GM06990 (cell line): Measurements from ENCODE around the gene HCAR1.
"Not testable (repeated sequence)": the region's sequence is repeated elsewhere in the genome, so short reads cannot be mapped to it uniquely, and the experiment has no call there.

Source experiments
- DNase-seq: peaks from one replicate; pipeline ENCODE4 v3.0.0-alpha.2; 2011; ENCODE audit not compliant: insufficient read length; ENCODE audit errors: extremely low read depth
- H3K27me3 ChIP-seq: replicated peaks from 2 replicates; pipeline ENCODE4 v1.6.0; 2011; ENCODE audit warnings: low read length; ENCODE audit not compliant: control insufficient read depth, insufficient read depth
- H3K36me3 ChIP-seq: 2 replicates; pipeline ENCODE4 v1.5.1; 2011; ENCODE audit warnings: low read length; ENCODE audit not compliant: control insufficient read depth, insufficient read depth
- H3K4me3 ChIP-seq: replicated peaks from 2 replicates; pipeline ENCODE4 v1.5.1; 2011; ENCODE audit warnings: low read depth, mild to moderate bottlenecking, control low read depth, low read length
- TF ChIP-seq, protein P1 (sequence below): IDR thresholded peaks from 2 replicates; pipeline ENCODE4 v1.5.1; 2011; ENCODE audit warnings: low read length, control low read depth, mild to moderate bottlenecking, inconsistent platforms; ENCODE audit not compliant: insufficient read depth, poor library complexity, severe bottlenecking

The HCAR1 gene

DNA sequence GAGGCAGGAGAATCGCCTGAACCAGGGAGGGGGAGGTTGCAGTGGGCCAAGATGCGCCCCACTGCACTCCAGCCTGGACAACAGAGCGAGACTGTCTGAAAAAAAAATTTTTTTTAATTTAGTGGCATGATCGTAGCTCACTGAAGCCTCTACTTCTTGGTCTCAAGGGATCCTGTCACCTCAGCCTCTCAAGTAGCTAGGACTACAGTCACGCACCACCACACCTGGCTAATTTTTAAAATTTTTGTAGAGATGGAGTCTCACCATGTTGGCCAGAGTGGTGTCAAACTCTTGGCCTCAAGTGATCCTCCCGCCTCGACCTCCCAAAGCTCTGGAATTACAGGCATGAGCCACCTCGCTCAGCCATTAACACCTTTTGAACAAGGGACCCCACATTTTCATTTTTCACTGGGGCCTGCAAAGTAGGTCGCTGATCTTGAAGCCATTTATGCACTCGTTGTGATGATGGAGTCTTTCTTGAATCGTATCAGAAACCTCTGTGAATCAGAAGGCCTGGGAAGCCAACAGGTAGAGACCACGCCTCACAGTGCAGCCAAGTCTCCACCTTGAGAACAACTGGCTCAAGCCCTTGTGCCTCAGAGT lies 5.9 kb downstream of the HCAR1 start:
- H3K4me3 ChIP-seq, result no peak overlapping the region
- H3K36me3 ChIP-seq, result no peaks in the 10 kb centered on the region
- no peaks in the 10 kb centered on the region for H3K27me3 ChIP-seq
- TF ChIP-seq, protein P1, sequence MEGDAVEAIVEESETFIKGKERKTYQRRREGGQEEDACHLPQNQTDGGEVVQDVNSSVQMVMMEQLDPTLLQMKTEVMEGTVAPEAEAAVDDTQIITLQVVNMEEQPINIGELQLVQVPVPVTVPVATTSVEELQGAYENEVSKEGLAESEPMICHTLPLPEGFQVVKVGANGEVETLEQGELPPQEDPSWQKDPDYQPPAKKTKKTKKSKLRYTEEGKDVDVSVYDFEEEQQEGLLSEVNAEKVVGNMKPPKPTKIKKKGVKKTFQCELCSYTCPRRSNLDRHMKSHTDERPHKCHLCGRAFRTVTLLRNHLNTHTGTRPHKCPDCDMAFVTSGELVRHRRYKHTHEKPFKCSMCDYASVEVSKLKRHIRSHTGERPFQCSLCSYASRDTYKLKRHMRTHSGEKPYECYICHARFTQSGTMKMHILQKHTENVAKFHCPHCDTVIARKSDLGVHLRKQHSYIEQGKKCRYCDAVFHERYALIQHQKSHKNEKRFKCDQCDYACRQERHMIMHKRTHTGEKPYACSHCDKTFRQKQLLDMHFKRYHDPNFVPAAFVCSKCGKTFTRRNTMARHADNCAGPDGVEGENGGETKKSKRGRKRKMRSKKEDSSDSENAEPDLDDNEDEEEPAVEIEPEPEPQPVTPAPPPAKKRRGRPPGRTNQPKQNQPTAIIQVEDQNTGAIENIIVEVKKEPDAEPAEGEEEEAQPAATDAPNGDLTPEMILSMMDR, result no peak
- DNase-seq, result peak; percentile 71

DNA sequence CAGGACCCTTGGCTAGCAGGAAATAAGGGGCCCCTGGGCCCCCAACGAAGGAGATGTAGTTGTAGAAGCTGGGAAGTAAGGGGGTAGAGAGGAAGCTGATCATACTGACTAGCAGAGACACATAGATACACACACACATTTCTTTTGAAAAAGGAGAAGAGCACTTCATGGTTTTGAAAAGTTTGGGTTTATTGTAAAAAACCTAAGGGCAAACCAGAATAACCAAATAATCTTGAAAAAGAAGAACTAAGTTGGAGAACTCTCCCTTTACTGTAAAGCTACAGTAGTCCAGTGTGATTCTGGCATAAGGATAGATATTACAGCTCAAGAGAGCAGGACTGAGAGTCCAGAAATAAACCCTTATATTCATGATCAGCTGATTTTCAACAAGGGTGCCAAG lies 8.3 kb downstream of the HCAR1 start:
- Histone ChIP-seq H3K36me3 (no peaks in the 10 kb centered on the region), H3K27me3 (no peaks in the 10 kb centered on the region), H3K4me3 (no peak overlapping the region)
- TF ChIP-seq, protein P1, result no peak
- no peak for DNase-seq

DNA sequence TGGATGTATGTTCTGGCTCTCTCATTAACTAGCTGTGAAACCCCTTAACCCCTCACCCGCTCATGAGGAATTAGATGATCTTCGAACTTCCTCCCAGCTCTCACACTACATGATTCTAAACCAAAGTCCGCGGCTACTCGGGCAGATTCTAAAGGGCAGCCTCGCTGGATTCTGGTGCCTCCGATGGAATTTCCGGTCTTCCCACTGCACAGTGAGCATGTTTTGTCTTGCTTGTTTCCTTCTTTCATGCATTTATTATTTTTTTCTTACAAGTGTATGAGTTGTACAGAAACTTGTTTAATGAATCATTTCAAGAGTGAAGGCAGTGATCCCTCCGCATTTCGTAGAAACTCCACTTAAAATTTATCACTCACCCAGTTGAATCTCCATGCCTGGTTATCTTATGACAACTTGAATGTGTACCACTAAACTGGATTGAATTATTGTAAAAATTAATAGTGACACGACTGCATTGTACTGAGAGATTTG lies 9.5 kb downstream of the HCAR1 start:
- peak; percentile 69 for DNase-seq
- Histone ChIP-seq H3K27me3 (no peaks in the 10 kb centered on the region), H3K36me3 (no peaks in the 10 kb centered on the region), H3K4me3 (no peak overlapping the region)
- TF ChIP-seq, protein P1, result no peak

DNA sequence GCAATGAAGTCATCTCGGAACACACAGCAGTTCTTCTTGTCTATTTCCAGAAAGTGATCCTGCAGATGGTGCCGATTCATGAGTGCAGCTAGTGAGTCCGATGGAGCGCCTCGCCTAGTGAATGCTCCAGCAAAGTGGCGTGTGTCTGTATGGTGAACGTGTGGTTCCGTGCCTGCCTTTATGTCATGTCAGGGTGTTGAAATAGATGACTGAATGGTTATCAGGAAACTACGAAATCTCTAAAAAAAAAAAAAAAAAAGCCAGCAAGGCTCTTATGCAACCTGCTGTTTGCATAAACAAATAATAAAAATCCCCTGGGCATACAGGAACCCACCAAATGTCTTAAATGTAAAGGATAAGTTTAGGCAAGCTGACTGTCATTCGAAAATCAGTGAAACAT lies 14.0 kb downstream of the HCAR1 start, which contains the start of gene HCAR3:
Gene HCAR3 (minus strand): TSS at position 154 of the 400 bp plus-strand sequence. CDS start 74 bp downstream, at position 80.
- not testable (repeated sequence) for H3K4me3 ChIP-seq, H3K36me3 ChIP-seq, DNase-seq, H3K27me3 ChIP-seq

DNA sequence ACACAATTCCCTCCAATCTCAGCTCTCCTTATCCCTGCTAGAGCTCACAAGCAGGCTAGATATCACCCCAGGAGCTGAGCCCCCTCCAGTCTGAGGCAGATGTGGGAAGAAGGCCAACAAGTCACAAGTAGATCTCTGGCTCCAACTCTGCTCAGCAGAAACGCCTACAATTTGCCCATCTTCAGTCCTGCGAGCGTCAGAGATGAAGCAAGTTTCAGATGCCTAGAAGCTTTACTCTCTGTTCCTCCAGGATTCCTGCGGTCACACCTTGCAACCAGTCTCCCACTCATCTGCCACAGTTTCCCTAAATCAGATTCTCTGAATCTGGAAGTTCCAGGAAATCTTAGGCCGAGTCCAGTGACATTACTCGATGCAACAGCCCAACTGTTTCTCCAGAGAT lies 15.4 kb downstream of the HCAR1 start:
- not testable (repeated sequence) for DNase-seq, H3K27me3 ChIP-seq, H3K4me3 ChIP-seq, H3K36me3 ChIP-seq

DNA sequence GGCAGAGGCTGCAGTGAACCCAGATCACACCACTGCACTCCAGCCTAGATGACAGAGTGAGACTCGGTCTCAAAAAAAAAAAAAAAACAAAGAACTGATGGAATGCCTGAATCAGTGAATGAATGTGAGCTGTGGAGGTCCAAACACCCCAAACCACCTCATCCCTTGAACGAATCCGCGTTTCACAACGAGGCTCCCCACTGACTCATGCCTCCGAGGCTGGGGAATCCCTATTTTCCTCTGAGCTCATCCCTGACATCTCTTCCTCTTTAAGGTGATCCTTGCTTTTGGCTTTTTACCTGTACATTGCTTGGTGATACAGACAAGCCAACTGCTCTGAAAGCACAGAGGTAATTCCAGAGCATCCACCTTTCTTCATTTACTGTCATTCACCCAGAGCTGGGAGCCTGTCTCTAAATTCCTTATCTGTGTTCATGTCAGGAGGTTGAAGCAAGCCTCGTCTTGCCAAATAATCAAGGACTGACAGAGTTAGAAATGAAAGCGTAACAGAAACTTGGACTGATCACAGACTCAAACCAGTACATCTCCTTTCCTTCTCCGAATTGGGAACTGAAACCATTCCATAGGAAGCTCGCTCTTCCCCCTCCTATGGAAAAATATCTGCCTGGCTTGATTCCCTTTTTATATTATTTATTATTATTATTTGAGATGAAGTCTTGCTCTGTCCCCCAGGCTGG lies 17.0 kb downstream of the HCAR1 start:
- H3K36me3 ChIP-seq, DNase-seq, H3K4me3 ChIP-seq, H3K27me3 ChIP-seq: not testable (repeated sequence)

DNA sequence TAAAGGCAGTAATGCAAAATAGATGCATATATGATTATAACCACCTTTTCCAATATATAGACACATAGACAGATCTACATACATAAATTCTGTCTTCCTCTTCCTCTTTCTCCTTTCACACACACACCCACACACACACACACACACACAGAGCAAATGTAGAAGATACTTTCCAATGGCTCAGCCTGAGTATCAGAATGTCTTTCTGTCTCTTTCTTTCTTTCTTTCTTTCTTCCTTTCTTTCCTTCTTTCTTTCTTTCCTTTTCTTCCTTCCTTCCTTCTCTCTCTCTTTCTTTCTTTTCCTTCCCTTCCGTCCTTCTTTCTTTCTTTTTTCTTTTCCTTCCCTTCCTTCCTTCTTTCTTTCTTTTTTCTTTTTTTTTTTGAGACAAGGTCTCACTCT lies 19.4 kb downstream of the HCAR1 start:
- not testable (repeated sequence) for H3K36me3 ChIP-seq, DNase-seq, H3K27me3 ChIP-seq, H3K4me3 ChIP-seq

DNA sequence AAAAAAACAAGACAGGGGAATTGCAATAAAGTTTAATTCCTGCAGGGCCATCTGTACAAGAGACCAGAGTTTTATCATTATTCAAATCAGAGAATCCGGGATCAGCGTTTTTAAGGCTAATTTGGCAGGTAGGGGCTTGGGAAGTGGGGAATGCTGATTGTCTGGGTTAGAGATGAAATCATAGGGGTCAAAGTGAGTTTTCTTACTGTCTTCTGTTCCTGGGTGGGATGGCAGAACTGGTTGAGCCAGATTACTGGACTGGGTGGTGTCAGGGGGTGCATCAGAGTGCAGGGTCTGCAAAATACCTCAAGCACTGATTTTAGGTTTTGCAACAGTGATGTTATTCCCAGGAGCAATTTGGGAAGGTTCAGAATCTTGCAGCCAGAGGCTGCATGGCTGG lies 20.3 kb downstream of the HCAR1 start:
- H3K4me3 ChIP-seq, DNase-seq, H3K36me3 ChIP-seq, H3K27me3 ChIP-seq: not testable (repeated sequence)

DNA sequence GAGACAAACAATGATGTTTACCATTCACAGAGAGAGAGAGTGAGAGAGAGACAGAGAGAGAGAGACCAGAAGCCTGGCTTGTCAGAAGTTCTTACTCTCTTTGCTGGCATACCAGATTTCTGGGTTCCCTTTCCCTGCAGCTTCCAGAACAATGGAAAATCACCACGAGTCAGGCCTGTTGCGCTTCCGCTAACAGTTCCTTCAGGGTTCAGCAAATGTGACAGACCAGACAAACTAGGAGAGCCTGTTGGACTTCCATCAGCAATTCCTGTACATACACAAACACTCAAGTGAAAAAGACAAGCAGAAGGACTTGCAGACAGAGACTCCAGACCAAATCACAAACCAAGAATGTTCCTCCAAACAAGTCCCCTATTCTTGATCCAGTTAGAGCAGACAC lies 21.4 kb downstream of the HCAR1 start:
- not testable (repeated sequence) for H3K36me3 ChIP-seq, H3K4me3 ChIP-seq, H3K27me3 ChIP-seq, DNase-seq

DNA sequence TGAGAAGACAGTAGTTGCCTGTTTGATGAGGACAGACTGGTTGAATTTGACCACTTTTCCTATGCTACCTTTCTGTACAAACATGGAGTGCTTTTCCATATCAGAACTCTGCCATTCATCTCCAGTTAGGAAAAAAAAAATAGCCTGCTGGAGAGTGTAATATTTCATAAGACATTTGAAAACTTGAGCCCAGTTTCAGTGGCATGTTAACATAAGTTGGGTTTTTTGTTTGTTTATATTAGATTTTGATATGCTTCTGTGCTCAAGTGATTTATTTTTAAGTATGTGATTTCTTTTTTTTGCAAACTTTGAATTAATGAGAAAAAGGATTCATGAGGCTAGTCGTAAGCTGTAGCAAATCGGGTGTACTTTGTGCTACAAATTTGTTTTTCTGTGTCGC lies 26.8 kb downstream of the HCAR1 start:
- H3K4me3 ChIP-seq, H3K36me3 ChIP-seq, H3K27me3 ChIP-seq, DNase-seq: not testable (repeated sequence)

DNA sequence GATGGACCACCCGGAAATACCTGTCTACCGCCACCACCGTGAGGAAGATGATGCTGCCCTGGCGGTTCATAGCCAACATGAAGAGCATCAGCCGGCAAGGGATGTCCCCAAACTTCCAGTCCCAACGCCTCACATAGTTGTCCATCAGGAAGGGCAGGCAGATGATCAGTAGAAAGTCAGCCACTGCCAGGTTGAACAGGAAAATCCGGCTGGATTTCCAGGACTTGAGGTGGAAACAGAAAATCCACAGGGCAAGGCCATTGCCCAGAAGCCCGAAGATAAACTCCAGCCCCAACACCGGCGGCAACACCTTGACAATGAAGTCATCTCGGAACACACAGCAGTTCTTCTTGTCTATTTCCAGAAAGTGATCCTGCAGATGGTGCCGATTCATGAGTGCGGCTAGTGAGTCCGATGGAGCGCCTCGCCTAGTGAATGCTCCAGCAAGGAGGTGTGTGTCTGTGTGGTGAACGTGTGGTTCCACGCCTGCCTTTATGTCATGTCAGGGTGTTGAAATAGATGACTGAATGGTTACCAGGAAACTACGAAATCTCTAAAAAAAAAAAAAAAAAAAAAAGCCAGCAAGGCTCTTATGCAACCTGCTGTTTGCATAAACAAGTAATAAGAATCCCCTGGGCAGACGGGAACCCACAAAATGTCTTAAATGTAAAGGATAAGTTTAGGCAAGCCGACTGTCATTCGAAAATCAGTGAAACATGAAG lies 27.6 kb downstream of the HCAR1 start, which contains the start of gene HCAR2:
Gene HCAR2 (minus strand): TSS at position 468 of the 722 bp plus-strand sequence. CDS start 74 bp downstream, at position 394.
- H3K4me3 ChIP-seq, H3K36me3 ChIP-seq, DNase-seq, H3K27me3 ChIP-seq: not testable (repeated sequence)
